ENCODE measurements around the gene CCDC185.
"Not testable (repeated sequence)": the region's sequence is repeated elsewhere in the genome, so short reads cannot be mapped to it uniquely, and the experiment has no call there.

The CCDC185 gene

DNA sequence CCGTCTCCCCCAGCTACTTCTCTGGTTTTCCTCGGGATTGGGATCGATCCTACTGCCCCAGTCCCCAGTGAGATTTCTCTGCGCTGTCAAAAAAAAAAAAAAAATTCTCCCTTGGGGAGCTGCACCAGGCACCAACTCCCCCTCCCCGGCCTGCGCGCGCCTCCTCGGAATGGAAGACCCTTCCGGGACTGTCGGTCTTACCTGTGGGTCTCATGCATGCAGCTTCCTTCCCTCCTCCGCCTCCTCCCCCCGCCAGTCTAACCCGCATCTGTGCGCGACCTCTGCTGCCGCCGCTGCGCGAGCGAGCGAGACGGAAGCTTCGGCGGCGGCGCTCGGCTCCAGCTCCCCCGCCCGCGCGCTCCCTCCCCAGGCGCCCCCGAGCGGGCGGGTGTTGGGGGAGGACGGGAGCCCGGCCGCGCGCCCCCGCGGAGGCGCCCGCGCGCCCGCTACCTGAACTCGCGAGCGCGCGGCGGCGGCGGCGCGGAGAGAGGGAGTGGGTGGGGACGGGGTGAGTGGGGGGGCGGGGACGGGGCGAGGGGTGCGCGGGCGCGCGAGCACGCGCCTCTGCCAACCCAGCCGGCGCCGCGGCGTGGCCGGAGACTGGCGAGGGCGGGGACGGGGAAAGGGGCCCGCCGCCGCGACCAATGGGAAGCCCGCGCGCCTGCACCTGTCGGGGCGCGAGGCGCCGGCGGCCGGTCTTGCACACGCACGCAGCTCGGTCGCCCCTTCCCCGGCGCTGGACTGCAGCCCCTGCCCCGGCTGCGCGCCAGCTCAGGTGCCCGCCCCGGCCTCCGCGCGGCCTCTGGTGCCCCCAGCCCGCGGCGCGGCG lies 29.1 kb upstream of the CCDC185 start, which contains the start of gene SUSD4:
Gene SUSD4 (minus strand): TSS at position 321 of the 829 bp plus-strand sequence. CDS start 751 bp downstream, outside the sequence.
- H3K4me3 Mint-ChIP-seq = peak within 1 kb of the TSS; percentile 81
- H3K4me1 Mint-ChIP-seq (ENCODE audit: low read depth) = peaks cover 17% of the 10 kb centered on the region
- no peaks in the 10 kb centered on the region for H3K9me3 Mint-ChIP-seq
- peak; percentile 73 for DNase-seq
- peaks cover 1% of the 10 kb centered on the region for H3K36me3 Mint-ChIP-seq (ENCODE audit: low read depth)
- peaks cover 40% of the 10 kb centered on the region for H3K27me3 Mint-ChIP-seq
- H3K27ac Mint-ChIP-seq = no peak within 1 kb of the TSS

DNA sequence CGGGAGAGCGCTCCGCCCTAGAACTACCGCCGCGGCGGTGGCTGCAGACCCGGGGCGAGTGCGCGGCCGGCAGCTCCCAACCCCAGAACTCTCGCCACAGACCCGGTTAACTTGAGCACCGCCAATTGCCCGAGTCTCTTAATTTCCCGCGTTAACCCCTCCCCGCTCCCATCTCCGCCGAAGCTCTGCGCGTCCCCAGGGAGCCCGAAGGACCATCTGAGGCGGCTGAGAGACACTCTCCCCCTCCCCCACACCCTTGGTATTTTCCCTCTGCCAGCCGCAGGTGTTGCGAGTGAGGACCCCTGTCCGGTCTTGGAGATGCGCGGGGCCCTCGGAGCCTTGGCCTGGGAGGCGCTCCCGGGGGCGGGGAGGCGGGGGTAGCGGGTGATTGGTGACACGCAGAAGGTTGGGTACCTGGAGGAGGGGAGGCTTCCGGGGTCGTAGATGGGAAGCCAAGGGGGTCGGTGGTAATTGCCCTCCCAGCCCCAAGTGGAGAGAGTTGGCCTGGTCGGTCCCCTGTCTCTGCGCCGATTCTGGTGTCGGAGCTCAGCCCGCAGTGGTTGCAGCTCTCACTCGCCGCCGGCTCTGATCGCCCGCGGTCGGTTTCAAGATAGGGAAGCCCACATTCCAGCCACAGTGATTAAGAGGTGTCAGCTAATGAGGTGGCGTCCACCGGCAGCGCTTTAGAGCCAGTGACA lies 28.4 kb upstream of the CCDC185 start:
- Mint-ChIP-seq H3K36me3 (ENCODE audit: low read depth) (peaks cover 1% of the 10 kb centered on the region), H3K4me3 (peak overlapping the region; percentile 69), H3K9me3 (no peaks in the 10 kb centered on the region), H3K27me3 (peaks cover 40% of the 10 kb centered on the region), H3K27ac (no peak overlapping the region), H3K4me1 (ENCODE audit: low read depth) (peaks cover 17% of the 10 kb centered on the region)
- DNase-seq = peak; percentile 54

DNA sequence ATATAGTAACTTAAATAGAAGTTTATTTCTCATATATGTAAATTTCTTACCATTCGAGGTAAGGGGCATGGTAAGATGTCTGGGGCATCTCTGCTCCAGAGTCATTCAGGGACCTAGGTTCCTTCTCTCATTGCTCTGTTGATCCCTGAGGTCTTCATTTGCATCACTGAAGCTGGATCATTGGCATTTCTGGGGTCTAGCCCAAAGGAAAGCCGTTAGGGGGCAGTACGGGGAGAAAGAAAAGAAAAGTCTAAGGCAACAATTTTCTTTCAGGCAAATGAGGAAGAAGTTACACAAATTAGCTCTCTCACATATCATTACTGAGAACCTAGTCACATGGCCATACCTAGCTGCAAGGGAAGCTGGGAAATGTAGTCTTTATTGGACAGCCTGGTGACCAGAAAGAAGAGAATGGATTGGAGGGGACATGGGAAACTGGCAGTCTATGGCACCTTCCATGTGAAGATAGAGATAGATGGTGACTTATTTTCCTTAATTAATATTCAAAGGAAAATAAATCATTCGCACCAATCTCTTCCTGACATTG lies 19.1 kb upstream of the CCDC185 start:
- Mint-ChIP-seq H3K36me3 (ENCODE audit: low read depth) (no peaks in the 10 kb centered on the region), H3K27ac (no peak overlapping the region), H3K9me3 (peaks cover 5% of the 10 kb centered on the region), H3K4me3 (no peak overlapping the region), H3K4me1 (ENCODE audit: low read depth) (no peaks in the 10 kb centered on the region), H3K27me3 (peaks cover 24% of the 10 kb centered on the region)
- DNase-seq = no peak

DNA sequence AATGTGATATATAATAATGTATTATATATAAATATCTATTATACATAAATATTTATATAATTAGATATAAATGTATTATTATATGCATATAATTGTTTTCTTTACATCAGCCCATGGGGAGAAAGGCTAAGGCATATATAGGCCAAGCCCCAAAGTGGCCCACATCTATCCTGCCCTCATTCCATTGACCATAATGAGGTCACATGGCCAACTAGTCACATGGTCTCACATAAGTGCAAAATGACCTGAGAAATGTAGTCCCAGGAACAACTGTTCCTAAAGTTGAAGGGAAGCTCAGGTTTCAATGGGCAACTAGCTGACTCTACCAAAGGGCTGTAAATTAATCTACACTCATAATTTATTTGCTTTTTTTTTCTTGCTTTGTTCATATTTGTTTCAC lies 14.5 kb upstream of the CCDC185 start:
- Mint-ChIP-seq H3K4me3 (no peak overlapping the region), H3K36me3 (ENCODE audit: low read depth) (no peaks in the 10 kb centered on the region), H3K27me3 (peaks cover 18% of the 10 kb centered on the region), H3K9me3 (peaks cover 5% of the 10 kb centered on the region), H3K4me1 (ENCODE audit: low read depth) (no peaks in the 10 kb centered on the region), H3K27ac (no peak overlapping the region)
- DNase-seq = no peak

DNA sequence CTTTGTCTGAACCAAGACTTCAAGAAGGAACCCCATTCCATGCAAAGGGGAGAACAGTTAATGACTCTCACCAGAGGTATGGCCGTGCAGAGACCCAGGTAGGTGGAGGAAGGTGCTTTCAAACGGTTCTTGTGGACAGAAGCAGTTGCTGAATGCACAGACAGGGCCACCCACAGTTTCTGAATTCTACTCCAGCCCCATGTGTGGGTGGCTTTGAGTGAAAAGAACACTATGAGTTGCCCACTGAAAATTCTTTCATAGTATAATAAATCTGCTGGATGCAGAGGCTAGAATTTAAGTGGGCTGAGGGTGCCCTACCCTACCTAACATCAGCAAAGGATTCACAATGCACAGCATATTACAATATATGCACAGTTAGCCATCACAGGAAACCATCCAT lies 7.2 kb upstream of the CCDC185 start:
- Mint-ChIP-seq H3K4me3 (no peak overlapping the region), H3K27me3 (peaks cover 13% of the 10 kb centered on the region), H3K9me3 (no peaks in the 10 kb centered on the region), H3K27ac (no peak overlapping the region), H3K4me1 (ENCODE audit: low read depth) (no peaks in the 10 kb centered on the region), H3K36me3 (ENCODE audit: low read depth) (no peaks in the 10 kb centered on the region)
- DNase-seq = no peak

DNA sequence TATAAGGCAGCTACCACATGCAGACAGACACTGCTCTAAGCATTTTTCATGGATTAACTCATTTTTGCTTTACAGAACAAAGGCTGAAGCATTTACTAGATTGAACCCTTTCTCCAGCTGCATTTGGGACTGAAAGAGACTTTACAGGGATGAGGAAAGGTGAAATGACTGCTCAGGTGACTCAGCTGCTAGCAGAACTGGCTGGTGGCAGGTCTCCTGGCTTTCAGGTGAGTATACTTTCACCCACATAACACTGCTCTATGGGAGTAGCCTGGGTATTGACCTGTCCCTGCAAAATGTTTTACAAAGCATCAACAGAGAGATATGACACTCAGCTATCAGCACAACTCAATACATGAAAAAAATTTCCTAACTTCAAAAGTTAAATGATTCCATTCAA lies 2.6 kb upstream of the CCDC185 start:
- peaks cover 45% of the 10 kb centered on the region for H3K27me3 Mint-ChIP-seq
- no peak for DNase-seq

DNA sequence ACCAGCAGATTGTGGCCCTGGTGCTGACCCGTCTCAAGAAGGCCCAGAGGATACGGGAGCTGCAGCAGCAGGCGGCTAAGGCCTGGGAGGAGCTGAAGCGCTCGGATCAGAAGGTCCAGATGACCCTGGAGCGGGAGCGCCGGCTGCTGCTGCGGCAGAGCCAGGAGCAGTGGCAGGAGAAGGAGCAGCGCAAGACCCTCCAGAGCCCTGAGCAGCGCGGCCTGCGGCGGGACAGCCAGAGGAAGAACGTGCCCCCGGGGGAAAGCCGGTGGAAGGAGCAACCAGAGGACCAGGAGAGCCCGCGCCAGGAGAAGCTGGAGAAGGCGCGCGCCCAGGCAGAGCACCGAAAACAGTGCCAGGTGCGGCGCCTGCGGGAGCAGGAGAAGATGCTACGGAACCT lies 1.0 kb downstream of the CCDC185 start:
- Mint-ChIP-seq H3K27me3 (peaks cover 42% of the 10 kb centered on the region), H3K27ac (no peak overlapping the region), H3K9me3 (peaks cover 2% of the 10 kb centered on the region), H3K36me3 (ENCODE audit: low read depth) (no peaks in the 10 kb centered on the region), H3K4me3 (no peak overlapping the region), H3K4me1 (ENCODE audit: low read depth) (no peaks in the 10 kb centered on the region)
- DNase-seq = no peak

More for the DNA sequence above, 2.6 kb upstream of the CCDC185 start:
- Mint-ChIP-seq H3K27ac (no peak overlapping the region), H3K9me3 (peaks cover 2% of the 10 kb centered on the region), H3K36me3 (ENCODE audit: low read depth) (no peaks in the 10 kb centered on the region), H3K4me1 (ENCODE audit: low read depth) (no peaks in the 10 kb centered on the region), H3K4me3 (no peak overlapping the region)

DNA sequence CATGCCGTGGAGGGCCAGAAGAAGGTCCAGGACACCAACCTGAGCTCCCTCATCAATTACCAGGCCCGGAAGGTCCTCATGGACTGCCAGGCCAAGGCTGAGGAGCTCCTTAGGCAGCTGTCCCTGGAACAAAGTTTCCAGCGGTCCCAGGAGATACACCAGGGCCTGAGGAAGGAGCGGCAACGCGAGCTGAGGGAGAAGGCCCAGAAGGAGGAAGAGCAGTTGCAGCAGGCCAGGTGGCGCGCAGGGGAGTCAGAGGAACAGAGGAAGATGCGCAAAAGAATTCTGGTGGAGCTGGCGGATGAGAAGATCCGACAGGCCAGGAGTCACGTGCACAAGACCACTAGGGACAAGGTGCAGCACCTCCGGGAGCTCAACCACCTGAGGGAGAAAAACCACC lies 1.5 kb downstream of the CCDC185 start:
- Mint-ChIP-seq H3K4me1 (ENCODE audit: low read depth) (no peaks in the 10 kb centered on the region), H3K4me3 (no peak overlapping the region), H3K36me3 (ENCODE audit: low read depth) (no peaks in the 10 kb centered on the region), H3K27ac (no peak overlapping the region), H3K27me3 (peaks cover 39% of the 10 kb centered on the region), H3K9me3 (peaks cover 2% of the 10 kb centered on the region)
- no peak for DNase-seq

DNA sequence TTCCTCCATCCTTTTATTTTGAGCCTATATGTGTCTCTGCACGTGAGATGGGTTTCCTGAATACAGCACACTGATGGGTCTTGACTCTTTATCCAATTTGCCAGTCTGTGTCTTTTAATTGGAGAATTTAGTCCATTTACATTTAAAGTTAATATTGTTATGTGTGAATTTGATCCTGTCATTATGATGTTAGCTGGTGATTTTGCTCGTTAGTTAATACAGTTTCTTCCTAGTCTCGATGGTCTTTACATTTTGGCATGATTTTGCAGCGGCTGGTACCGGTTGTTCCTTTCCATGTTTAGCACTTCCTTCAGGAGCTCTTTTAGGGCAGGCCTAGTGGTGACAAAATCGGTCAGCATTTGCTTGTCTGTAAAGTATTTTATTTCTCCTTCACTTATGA lies 6.2 kb downstream of the CCDC185 start:
- not testable (repeated sequence) for H3K4me3 Mint-ChIP-seq; DNase-seq; H3K9me3 Mint-ChIP-seq; H3K27ac Mint-ChIP-seq; H3K36me3 Mint-ChIP-seq (ENCODE audit: low read depth)
- H3K4me1 Mint-ChIP-seq (ENCODE audit: low read depth) = peaks cover 20% of the 10 kb centered on the region
- peaks cover 12% of the 10 kb centered on the region for H3K27me3 Mint-ChIP-seq

DNA sequence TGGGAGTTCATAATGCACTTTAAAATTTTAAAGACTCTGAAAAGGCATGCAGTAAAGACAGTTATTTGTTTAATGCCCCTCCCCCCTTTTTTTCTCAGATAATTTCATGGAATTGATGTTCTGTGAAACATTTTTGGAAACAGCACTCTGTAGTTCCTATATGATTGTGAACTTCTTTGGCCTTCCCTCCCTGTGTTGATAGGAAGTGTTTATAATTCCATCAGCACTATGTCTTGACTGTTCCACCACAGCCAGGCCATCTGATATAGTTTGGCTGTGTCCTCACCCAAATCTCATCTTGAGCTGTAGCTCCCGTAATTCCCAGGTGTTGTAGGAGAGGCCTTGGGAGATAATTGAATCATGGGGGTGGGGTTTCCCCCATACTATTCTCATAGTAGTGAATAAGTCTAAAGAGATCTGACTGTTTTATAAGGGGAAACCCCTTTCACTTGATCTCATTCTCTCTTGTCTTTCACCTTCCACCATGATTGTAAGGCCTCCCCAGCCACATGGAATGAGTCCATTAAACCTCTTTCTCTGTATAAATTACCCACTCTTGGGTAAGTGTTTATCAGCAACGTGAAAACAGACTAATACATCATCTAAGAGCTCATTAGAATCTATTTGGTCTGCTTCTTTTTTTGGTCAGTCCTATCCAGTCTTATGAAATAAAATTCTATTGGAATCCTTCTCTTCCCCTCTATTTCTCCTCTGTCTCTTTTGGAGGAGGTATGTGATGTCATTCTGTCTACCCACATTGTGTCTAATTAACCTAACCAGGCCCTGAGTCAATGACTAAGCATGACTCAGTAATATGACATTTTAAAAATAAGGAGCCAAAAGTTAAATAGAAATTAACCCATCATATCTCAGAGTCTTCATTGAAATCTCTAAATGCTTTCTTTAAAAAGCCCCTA lies 8.9 kb downstream of the CCDC185 start:
- Mint-ChIP-seq H3K9me3 (peaks cover 2% of the 10 kb centered on the region), H3K27me3 (peaks cover 9% of the 10 kb centered on the region), H3K4me1 (ENCODE audit: low read depth) (peaks cover 24% of the 10 kb centered on the region), H3K4me3 (no peak overlapping the region), H3K27ac (peak overlapping the region; percentile 35), H3K36me3 (ENCODE audit: low read depth) (no peaks in the 10 kb centered on the region)
- DNase-seq = peak; percentile 30

DNA sequence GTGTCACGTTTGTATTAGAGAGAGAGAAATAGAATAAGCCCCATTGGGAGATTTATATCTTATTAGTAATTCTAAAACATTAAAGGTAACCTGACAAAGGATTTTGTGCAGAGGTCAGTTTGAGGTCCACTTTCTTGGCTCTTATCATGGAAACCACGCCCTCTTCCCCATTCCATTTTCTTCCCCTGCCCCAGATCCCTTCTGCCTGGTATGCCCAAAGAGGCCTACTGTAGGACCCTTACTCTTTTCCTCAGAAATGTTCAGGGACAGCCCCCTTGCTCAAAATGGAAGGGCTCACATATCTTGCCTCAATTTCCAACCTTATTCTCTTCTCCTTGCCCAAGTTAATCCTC lies 9.6 kb downstream of the CCDC185 start:
- Mint-ChIP-seq H3K4me3 (no peak overlapping the region), H3K27me3 (peaks cover 9% of the 10 kb centered on the region), H3K4me1 (ENCODE audit: low read depth) (peaks cover 24% of the 10 kb centered on the region), H3K27ac (no peak overlapping the region), H3K36me3 (ENCODE audit: low read depth) (no peaks in the 10 kb centered on the region), H3K9me3 (peaks cover 2% of the 10 kb centered on the region)
- DNase-seq = no peak

DNA sequence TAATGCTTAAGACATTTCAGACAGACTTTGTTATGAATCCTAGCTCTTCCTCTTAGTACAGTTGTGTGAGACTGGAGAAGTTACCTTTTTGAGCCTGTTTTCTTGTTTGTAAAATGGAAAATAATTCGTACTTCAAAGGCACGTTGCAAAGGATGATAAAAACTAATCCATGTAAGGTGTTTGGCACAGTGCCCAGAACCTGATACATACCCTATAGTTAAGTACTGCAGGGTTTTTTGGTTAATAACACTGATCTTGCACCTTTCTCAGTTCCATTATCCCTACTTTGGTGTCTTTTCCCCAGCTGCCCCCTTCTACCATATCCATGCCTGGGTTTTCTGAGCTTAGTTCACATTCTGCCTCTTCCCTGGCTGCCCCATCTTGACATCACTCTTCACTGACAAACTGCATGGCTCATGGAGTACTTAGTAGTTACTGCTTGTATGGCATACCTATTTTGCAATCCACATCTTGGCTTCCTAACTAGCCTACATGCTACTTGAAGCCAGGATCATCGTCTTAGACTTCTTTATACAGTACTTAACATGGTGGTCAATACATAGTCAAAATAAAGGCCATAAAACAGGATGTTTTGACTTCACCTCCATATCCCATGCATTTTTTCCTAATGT lies 10.1 kb downstream of the CCDC185 start:
- Mint-ChIP-seq H3K9me3 (peaks cover 2% of the 10 kb centered on the region), H3K4me1 (ENCODE audit: low read depth) (peaks cover 24% of the 10 kb centered on the region), H3K36me3 (ENCODE audit: low read depth) (no peaks in the 10 kb centered on the region), H3K27ac (no peak overlapping the region), H3K4me3 (no peak overlapping the region), H3K27me3 (peaks cover 9% of the 10 kb centered on the region)
- no peak for DNase-seq

DNA sequence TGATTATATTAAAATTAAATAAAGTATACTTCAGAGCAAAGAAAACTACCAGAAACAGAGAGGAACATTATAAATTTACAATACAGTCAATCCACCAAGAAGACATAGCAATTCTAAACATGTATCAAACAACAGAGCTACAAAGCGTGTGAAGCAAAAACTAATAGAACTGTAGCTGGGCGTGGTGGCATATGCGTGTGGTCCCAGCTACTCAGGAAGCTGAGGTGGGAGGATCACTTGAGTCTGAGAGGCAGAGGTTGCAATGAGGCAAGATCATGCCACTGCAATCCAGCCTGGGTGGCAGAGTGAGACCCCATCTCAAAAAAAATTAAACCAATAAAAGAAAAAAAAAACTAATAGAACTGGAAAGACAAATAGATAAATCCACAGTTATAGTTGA lies 12.3 kb downstream of the CCDC185 start:
- peaks cover 24% of the 10 kb centered on the region for H3K4me1 Mint-ChIP-seq (ENCODE audit: low read depth)

DNA sequence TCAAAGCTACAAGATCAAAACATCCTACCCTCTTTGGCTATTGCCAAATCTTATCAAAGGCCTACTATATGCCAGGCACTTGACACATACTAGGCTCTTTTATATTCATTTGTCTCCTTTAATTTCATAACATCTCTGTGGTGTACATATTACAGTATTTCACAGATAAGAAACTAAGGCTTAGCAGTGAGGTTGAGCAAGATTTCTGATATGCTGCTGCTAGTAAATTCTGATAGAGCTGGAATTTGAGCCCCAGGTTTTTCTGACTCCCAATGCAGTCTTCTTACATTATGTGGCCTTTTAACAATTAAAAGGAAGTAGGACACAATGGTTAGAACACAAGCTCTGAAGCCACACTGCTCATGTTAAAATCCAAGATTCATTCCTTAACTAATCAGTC lies 16.8 kb downstream of the CCDC185 start:
- Mint-ChIP-seq H3K4me1 (ENCODE audit: low read depth) (peaks cover 4% of the 10 kb centered on the region), H3K4me3 (no peak overlapping the region), H3K27me3 (peaks cover 2% of the 10 kb centered on the region), H3K27ac (no peak overlapping the region), H3K36me3 (ENCODE audit: low read depth) (no peaks in the 10 kb centered on the region), H3K9me3 (no peaks in the 10 kb centered on the region)
- DNase-seq = no peak

More for the DNA sequence above, 12.3 kb downstream of the CCDC185 start:
- DNase-seq = no peak
- H3K27ac Mint-ChIP-seq = no peak overlapping the region
- no peaks in the 10 kb centered on the region for H3K36me3 Mint-ChIP-seq (ENCODE audit: low read depth)
- H3K4me3 Mint-ChIP-seq = no peak overlapping the region
- H3K9me3 Mint-ChIP-seq = peaks cover 2% of the 10 kb centered on the region
- peaks cover 9% of the 10 kb centered on the region for H3K27me3 Mint-ChIP-seq

Measured in activated T-cell treated with anti-CD3 and anti-CD28 coated beads, Interleukin-2, amount 50 U/mL, for 24 hours (primary cell).